C4-2B (cell line): ENCODE measurements around the gene STT3B.

Experiments used
- ZFX ChIP-seq: fragments of 450-650 bp; IDR thresholded peaks from 2 replicates; pipeline ENCODE4 v1.6.1; 2017
- TF ChIP-seq, protein P1 (sequence below): fragments of 450-650 bp; conservative IDR thresholded peaks from 2 replicates; pipeline ENCODE4 v1.5.1; 2017; ENCODE audit warnings: mild to moderate bottlenecking

- TF ChIP-seq, protein P1, sequence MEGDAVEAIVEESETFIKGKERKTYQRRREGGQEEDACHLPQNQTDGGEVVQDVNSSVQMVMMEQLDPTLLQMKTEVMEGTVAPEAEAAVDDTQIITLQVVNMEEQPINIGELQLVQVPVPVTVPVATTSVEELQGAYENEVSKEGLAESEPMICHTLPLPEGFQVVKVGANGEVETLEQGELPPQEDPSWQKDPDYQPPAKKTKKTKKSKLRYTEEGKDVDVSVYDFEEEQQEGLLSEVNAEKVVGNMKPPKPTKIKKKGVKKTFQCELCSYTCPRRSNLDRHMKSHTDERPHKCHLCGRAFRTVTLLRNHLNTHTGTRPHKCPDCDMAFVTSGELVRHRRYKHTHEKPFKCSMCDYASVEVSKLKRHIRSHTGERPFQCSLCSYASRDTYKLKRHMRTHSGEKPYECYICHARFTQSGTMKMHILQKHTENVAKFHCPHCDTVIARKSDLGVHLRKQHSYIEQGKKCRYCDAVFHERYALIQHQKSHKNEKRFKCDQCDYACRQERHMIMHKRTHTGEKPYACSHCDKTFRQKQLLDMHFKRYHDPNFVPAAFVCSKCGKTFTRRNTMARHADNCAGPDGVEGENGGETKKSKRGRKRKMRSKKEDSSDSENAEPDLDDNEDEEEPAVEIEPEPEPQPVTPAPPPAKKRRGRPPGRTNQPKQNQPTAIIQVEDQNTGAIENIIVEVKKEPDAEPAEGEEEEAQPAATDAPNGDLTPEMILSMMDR, result no peak
- TF ChIP-seq ZFX, result no peak
Measured at GRCh38 chr3:31636694-31637442, 104.1 kb downstream of the STT3B start.
